ENCODE measurements around the gene PAIP1. TPM values are rescaled to one million over a fixed set of nuclear protein-coding genes. Genes with fewer than 3 reads are reported as not detected.
"Not testable (repeated sequence)": the region's sequence is repeated elsewhere in the genome, so short reads cannot be mapped to it uniquely, and the experiment has no call there.

Gene PAIP1
- total RNA-seq, 2 experiments from 2014 or later: 41.7 to 42.9 TPM

- Mint-ChIP-seq H3K4me1 (ENCODE audit: low read depth) (no peaks in the 10 kb centered on the region), H3K4me3 (no peak overlapping the region), H3K27ac (no peak overlapping the region), H3K9me3 (no peaks in the 10 kb centered on the region), H3K27me3 (ENCODE audit: low read depth) (peaks cover 6% of the 10 kb centered on the region), H3K36me3 (ENCODE audit: low read depth) (no peaks in the 10 kb centered on the region)
- no peak for DNase-seq
- CTCF ChIA-PET: no interaction called here
- intact Hi-C loops (cut with micrococcal nuclease): no loop called here
Observed at GRCh38 chr5:43565043-43565442, 8.2 kb upstream of the PAIP1 start.

- Mint-ChIP-seq H3K4me1 (ENCODE audit: low read depth) (no peaks in the 10 kb centered on the region), H3K4me3 (no peak overlapping the region), H3K36me3 (ENCODE audit: low read depth) (no peaks in the 10 kb centered on the region), H3K27ac (no peak overlapping the region), H3K27me3 (ENCODE audit: low read depth) (peaks cover 6% of the 10 kb centered on the region), H3K9me3 (no peaks in the 10 kb centered on the region)
- CTCF ChIA-PET: interaction anchor here (1.0 kb wide), 1 partner anchor 45 kb away, joined by 3 read pairs; no protein-coding TSS in a partner anchor
- DNase-seq: no peak
- intact Hi-C loops (cut with micrococcal nuclease): no loop called here
Observed at GRCh38 chr5:43564289-43564850, 7.5 kb upstream of the PAIP1 start.

GRCh38 chr5:43563321-43563720 is 6.4 kb upstream of the PAIP1 start:
- CTCF ChIA-PET: interaction anchor here (1.0 kb wide), 1 partner anchor 46 kb away, joined by 3 read pairs; no protein-coding TSS in a partner anchor
- Mint-ChIP-seq H3K27ac (no peak overlapping the region), H3K36me3 (ENCODE audit: low read depth) (no peaks in the 10 kb centered on the region), H3K4me3 (no peak overlapping the region), H3K27me3 (ENCODE audit: low read depth) (peaks cover 6% of the 10 kb centered on the region), H3K9me3 (no peaks in the 10 kb centered on the region), H3K4me1 (ENCODE audit: low read depth) (peaks cover 7% of the 10 kb centered on the region)
- intact Hi-C loops (cut with micrococcal nuclease): no loop called here
- no peak for DNase-seq

- peaks cover 11% of the 10 kb centered on the region for H3K4me1 Mint-ChIP-seq (ENCODE audit: low read depth)
- CTCF ChIA-PET: interaction anchor here (0.6 kb wide), 1 partner anchor 222 kb away, joined by 5 read pairs; no protein-coding TSS in a partner anchor
- peaks cover 6% of the 10 kb centered on the region for H3K27me3 Mint-ChIP-seq (ENCODE audit: low read depth)
- intact Hi-C loops (cut with micrococcal nuclease): no loop called here
- no peaks in the 10 kb centered on the region for H3K36me3 Mint-ChIP-seq (ENCODE audit: low read depth)
- no peak for DNase-seq
- no peaks in the 10 kb centered on the region for H3K9me3 Mint-ChIP-seq
- no peak overlapping the region for H3K4me3 Mint-ChIP-seq
- H3K27ac Mint-ChIP-seq: no peak overlapping the region
Observed at GRCh38 chr5:43561356-43561755, 4.5 kb upstream of the PAIP1 start.

- Mint-ChIP-seq H3K36me3 (ENCODE audit: low read depth) (peaks cover 3% of the 10 kb centered on the region), H3K27me3 (ENCODE audit: low read depth) (peaks cover 6% of the 10 kb centered on the region), H3K27ac (no peak overlapping the region), H3K9me3 (no peaks in the 10 kb centered on the region), H3K4me3 (no peak overlapping the region), H3K4me1 (ENCODE audit: low read depth) (peaks cover 15% of the 10 kb centered on the region)
- intact Hi-C loops (cut with micrococcal nuclease): no loop called here
- CTCF ChIA-PET: interaction anchor here (0.7 to 2.0 kb wide), 3 partner anchors 24 to 71 kb away, joined by 3 to 6 read pairs (median 5); no protein-coding TSS in a partner anchor
- no peak for DNase-seq
Observed at GRCh38 chr5:43560128-43560527, 3.3 kb upstream of the PAIP1 start.

GRCh38 chr5:43556607-43556856 is 345 bp downstream of the PAIP1 start:
- not testable (repeated sequence) for H3K27me3 Mint-ChIP-seq (ENCODE audit: low read depth); H3K9me3 Mint-ChIP-seq; DNase-seq; H3K27ac Mint-ChIP-seq; H3K36me3 Mint-ChIP-seq (ENCODE audit: low read depth)
- intact Hi-C loops (cut with micrococcal nuclease): loop anchor here (1.0 to 10.0 kb wide), 11 partner anchors 41 to 1218 kb away; partner anchors contain the start of genes C5orf34, NIM1K, NNT and TMEM267
- H3K4me1 Mint-ChIP-seq (ENCODE audit: low read depth): peaks cover 17% of the 10 kb centered on the region
- CTCF ChIA-PET: interaction anchor here (1.5 to 1.9 kb wide), 2 partner anchors 46 to 72 kb away, joined by 3 to 12 read pairs; partner anchors contain the start of genes NNT and TMEM267
- H3K4me3 Mint-ChIP-seq: peak overlapping the region; percentile 84

- H3K9me3 Mint-ChIP-seq: no peaks in the 10 kb centered on the region
- H3K4me3 Mint-ChIP-seq: peak overlapping the region; percentile 84
- peaks cover 3% of the 10 kb centered on the region for H3K27me3 Mint-ChIP-seq (ENCODE audit: low read depth)
- peaks cover 18% of the 10 kb centered on the region for H3K4me1 Mint-ChIP-seq (ENCODE audit: low read depth)
- peaks cover 6% of the 10 kb centered on the region for H3K36me3 Mint-ChIP-seq (ENCODE audit: low read depth)
- intact Hi-C loops (cut with micrococcal nuclease): loop anchor here (1.0 to 10.0 kb wide), 12 partner anchors 41 to 1219 kb away; partner anchors contain the start of genes C5orf34, NIM1K, NNT and TMEM267
- CTCF ChIA-PET: interaction anchor here (0.7 to 1.9 kb wide), 6 partner anchors 44 to 72 kb away, joined by 3 to 12 read pairs (median 3); partner anchors contain the start of genes NNT and TMEM267
- DNase-seq: peak; percentile 65
- H3K27ac Mint-ChIP-seq: peak overlapping the region; percentile 90
Observed at GRCh38 chr5:43555895-43556606, 826 bp downstream of the PAIP1 start.

- Mint-ChIP-seq H3K27ac (no peak overlapping the region), H3K36me3 (ENCODE audit: low read depth) (peaks cover 8% of the 10 kb centered on the region), H3K9me3 (no peaks in the 10 kb centered on the region), H3K27me3 (ENCODE audit: low read depth) (no peaks in the 10 kb centered on the region), H3K4me1 (ENCODE audit: low read depth) (peaks cover 23% of the 10 kb centered on the region), H3K4me3 (no peak overlapping the region)
- CTCF ChIA-PET: interaction anchor here (1.0 to 2.0 kb wide), 4 partner anchors 14 to 56 kb away, joined by 3 to 5 read pairs (median 4); partner anchors contain the start of gene NNT
- intact Hi-C loops (cut with micrococcal nuclease): loop anchor here (10.0 kb wide), 2 partner anchors 600 to 1220 kb away; no protein-coding TSS in a partner anchor
- DNase-seq: no peak
Observed at GRCh38 chr5:43554497-43554896, 2.4 kb downstream of the PAIP1 start.

GRCh38 chr5:43553381-43553780 is 3.5 kb downstream of the PAIP1 start:
- Mint-ChIP-seq H3K27ac (no peak overlapping the region), H3K36me3 (ENCODE audit: low read depth) (peaks cover 13% of the 10 kb centered on the region), H3K4me3 (no peak overlapping the region), H3K27me3 (ENCODE audit: low read depth) (no peaks in the 10 kb centered on the region), H3K9me3 (no peaks in the 10 kb centered on the region), H3K4me1 (ENCODE audit: low read depth) (peaks cover 22% of the 10 kb centered on the region)
- CTCF ChIA-PET: interaction anchor here (1.0 to 2.0 kb wide), 2 partner anchors 13 to 164 kb away, joined by 3 to 4 read pairs; no protein-coding TSS in a partner anchor
- intact Hi-C loops (cut with micrococcal nuclease): loop anchor here (10.0 kb wide), 2 partner anchors 599 to 1221 kb away; no protein-coding TSS in a partner anchor
- no peak for DNase-seq

- Mint-ChIP-seq H3K36me3 (ENCODE audit: low read depth) (peaks cover 15% of the 10 kb centered on the region), H3K27me3 (ENCODE audit: low read depth) (no peaks in the 10 kb centered on the region), H3K9me3 (no peaks in the 10 kb centered on the region), H3K4me1 (ENCODE audit: low read depth) (peaks cover 18% of the 10 kb centered on the region), H3K27ac (no peak overlapping the region), H3K4me3 (no peak overlapping the region)
- intact Hi-C loops (cut with micrococcal nuclease): loop anchor here (10.0 kb wide), 2 partner anchors 597 to 1223 kb away; no protein-coding TSS in a partner anchor
- CTCF ChIA-PET: interaction anchor here (0.7 to 0.9 kb wide), 2 partner anchors 52 to 79 kb away, joined by 3 read pairs; no protein-coding TSS in a partner anchor
- no peak for DNase-seq
Observed at GRCh38 chr5:43551731-43552130, 5.1 kb downstream of the PAIP1 start.

- CTCF ChIA-PET; H3K9me3 Mint-ChIP-seq; H3K4me3 Mint-ChIP-seq; H3K27ac Mint-ChIP-seq; intact Hi-C loops (cut with micrococcal nuclease); DNase-seq; H3K27me3 Mint-ChIP-seq (ENCODE audit: low read depth): not testable (repeated sequence)
- H3K4me1 Mint-ChIP-seq (ENCODE audit: low read depth): peaks cover 14% of the 10 kb centered on the region
- H3K36me3 Mint-ChIP-seq (ENCODE audit: low read depth): peaks cover 27% of the 10 kb centered on the region
Observed at GRCh38 chr5:43549272-43549671, 7.6 kb downstream of the PAIP1 start.

GRCh38 chr5:43548358-43548757 is 8.5 kb downstream of the PAIP1 start:
- H3K4me3 Mint-ChIP-seq: no peak overlapping the region
- intact Hi-C loops (cut with micrococcal nuclease): no loop called here
- H3K27me3 Mint-ChIP-seq (ENCODE audit: low read depth): no peaks in the 10 kb centered on the region
- no peaks in the 10 kb centered on the region for H3K9me3 Mint-ChIP-seq
- no peak overlapping the region for H3K27ac Mint-ChIP-seq
- CTCF ChIA-PET: no interaction called here
- H3K4me1 Mint-ChIP-seq (ENCODE audit: low read depth): peaks cover 14% of the 10 kb centered on the region
- H3K36me3 Mint-ChIP-seq (ENCODE audit: low read depth): peaks cover 30% of the 10 kb centered on the region
- no peak for DNase-seq
